PC-3 (cell line): ENCODE results near the gene CDCA4.

ENCODE experiments used
- EZH2 ChIP-seq: fragments of 300-600 bp; sonication (generic); IDR thresholded peaks from one replicate; pipeline ENCODE4 v1.6.1; 2017; ENCODE audit warnings: antibody characterized with exemption, mild to moderate bottlenecking, low read length; ENCODE audit not compliant: unreplicated experiment
- TF ChIP-seq, protein P1 (sequence below): fragments of 300-600 bp; sonication (generic); conservative IDR thresholded peaks from 2 replicates; pipeline ENCODE4 v1.5.1; 2017; ENCODE audit warnings: antibody characterized with exemption, low read depth, mild to moderate bottlenecking, low read length

DNA sequence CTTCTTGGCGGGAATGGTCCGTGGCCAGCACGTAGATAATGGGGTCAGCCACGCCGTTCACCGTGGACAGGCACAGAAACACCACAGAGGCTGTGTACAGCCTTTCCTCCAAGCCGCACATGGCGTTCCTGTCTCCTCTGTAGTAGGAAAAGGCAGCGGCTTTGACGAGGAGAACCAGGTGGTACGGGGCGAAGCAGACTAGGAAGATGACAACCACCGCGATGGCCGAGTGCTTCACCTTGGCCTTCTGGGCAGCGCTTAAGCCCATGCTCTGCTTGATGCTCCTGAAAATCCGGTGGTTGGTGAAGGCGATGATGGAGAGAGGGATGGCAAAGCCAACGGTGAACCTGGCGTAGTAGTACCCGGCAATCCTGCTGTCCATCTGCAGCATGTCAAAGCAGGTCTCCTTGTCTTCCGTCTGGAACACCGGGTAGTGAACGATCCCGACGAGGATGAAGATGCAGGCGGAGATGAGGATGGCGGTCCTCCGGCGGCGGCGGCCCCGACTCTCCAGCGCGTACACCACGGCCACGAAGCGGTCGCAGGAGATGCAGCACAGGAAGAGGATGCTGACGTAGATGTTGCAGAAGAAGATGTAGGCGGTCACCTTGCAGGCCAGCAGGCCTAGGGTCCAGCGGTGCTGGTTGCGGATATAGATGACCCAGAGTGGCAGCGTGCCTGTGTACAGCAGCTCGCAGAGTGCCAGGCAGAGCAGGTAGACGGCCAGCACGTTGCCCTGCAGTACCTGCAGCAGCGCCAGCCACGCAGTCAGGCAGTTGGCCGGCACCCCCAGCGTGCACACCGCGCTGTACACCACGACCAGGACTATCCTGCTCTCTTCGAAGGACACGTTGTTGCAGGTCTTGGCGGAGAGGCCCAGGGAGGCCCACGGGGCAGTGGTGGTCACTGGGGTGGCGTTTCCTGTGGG lies 30.6 kb upstream of the CDCA4 start:
- TF ChIP-seq, protein P1, sequence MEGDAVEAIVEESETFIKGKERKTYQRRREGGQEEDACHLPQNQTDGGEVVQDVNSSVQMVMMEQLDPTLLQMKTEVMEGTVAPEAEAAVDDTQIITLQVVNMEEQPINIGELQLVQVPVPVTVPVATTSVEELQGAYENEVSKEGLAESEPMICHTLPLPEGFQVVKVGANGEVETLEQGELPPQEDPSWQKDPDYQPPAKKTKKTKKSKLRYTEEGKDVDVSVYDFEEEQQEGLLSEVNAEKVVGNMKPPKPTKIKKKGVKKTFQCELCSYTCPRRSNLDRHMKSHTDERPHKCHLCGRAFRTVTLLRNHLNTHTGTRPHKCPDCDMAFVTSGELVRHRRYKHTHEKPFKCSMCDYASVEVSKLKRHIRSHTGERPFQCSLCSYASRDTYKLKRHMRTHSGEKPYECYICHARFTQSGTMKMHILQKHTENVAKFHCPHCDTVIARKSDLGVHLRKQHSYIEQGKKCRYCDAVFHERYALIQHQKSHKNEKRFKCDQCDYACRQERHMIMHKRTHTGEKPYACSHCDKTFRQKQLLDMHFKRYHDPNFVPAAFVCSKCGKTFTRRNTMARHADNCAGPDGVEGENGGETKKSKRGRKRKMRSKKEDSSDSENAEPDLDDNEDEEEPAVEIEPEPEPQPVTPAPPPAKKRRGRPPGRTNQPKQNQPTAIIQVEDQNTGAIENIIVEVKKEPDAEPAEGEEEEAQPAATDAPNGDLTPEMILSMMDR: no peak
- TF ChIP-seq EZH2: no peak
